SK-N-SH treated with all-trans-retinoic acid at 6 μM for 48 hours (cell line): ENCODE results near the gene DHX16.

Experiments used
- ATAC-seq: fragments of 200-7000 bp; cut with Tn5 transposase; 3 replicates; pipeline ENCODE4 v1.9.1; 2020; ENCODE audit warnings: mild to moderate bottlenecking, moderate library complexity
- ARNTL ChIP-seq: fragments of 450-650 bp; formaldehyde crosslinking; IDR thresholded peaks from 2 replicates; pipeline ENCODE4 v1.5.0; 2020; ENCODE audit warnings: low read depth, mild to moderate bottlenecking, moderate library complexity, borderline replicate concordance
- BACH2 ChIP-seq: fragments of 250-450 bp; sonication (Bioruptor Pico); IDR thresholded peaks from 2 replicates; pipeline ENCODE4 v1.9.0; 2021; ENCODE audit warnings: mild to moderate bottlenecking, borderline replicate concordance
- CSDC2 ChIP-seq: fragments of 250-450 bp; sonication (Bioruptor Pico); IDR thresholded peaks from 2 replicates; pipeline ENCODE4 v1.5.0; 2020; ENCODE audit warnings: mild to moderate bottlenecking, moderate library complexity
- CSRNP3 ChIP-seq: fragments of 250-450 bp; sonication (Bioruptor Pico); IDR thresholded peaks from 2 replicates; pipeline ENCODE4 v1.5.1; 2021; ENCODE audit warnings: mild to moderate bottlenecking, moderate library complexity
- ESRRG ChIP-seq: fragments of 250-450 bp; sonication (Bioruptor Pico); IDR thresholded peaks from 2 replicates; pipeline ENCODE4 v1.6.1; 2021; ENCODE audit warnings: mild to moderate bottlenecking
- GLIS3 ChIP-seq: fragments of 250-450 bp; sonication (Bioruptor Pico); IDR thresholded peaks from 2 replicates; pipeline ENCODE4 v1.5.0; 2020; ENCODE audit warnings: mild to moderate bottlenecking, moderate library complexity
- ISL1 ChIP-seq: fragments of 250-450 bp; sonication (Bioruptor Pico); IDR thresholded peaks from 2 replicates; pipeline ENCODE4 v2.1.2; 2022; ENCODE audit warnings: mild to moderate bottlenecking, moderate library complexity
- OSR1 ChIP-seq: fragments of 250-450 bp; sonication (Bioruptor Pico); IDR thresholded peaks from 2 replicates; pipeline ENCODE4 v1.8.0; 2022; ENCODE audit warnings: moderate library complexity, mild to moderate bottlenecking, inconsistent platforms
- PATZ1 ChIP-seq: fragments of 250-450 bp; sonication (Bioruptor Pico); IDR thresholded peaks from 2 replicates; pipeline ENCODE4 v1.8.0; 2020; ENCODE audit warnings: mild to moderate bottlenecking, moderate library complexity, borderline replicate concordance
- PPARA ChIP-seq: fragments of 250-450 bp; sonication (Bioruptor Pico); IDR thresholded peaks from 2 replicates; pipeline ENCODE4 v1.5.0; 2020; ENCODE audit warnings: mild to moderate bottlenecking, borderline replicate concordance
- RARB ChIP-seq: fragments of 250-450 bp; sonication (Bioruptor Pico); IDR thresholded peaks from 2 replicates; pipeline ENCODE4 v1.8.0; 2021; ENCODE audit warnings: mild to moderate bottlenecking, moderate library complexity
- SNAI2 ChIP-seq: fragments of 250-450 bp; sonication (Bioruptor Pico); IDR thresholded peaks from 2 replicates; pipeline ENCODE4 v1.5.0; 2020; ENCODE audit warnings: mild to moderate bottlenecking, moderate library complexity
- TCF4 ChIP-seq: fragments of 250-450 bp; sonication (Bioruptor Pico); IDR thresholded peaks from 2 replicates; pipeline ENCODE4 v1.8.0; 2021; ENCODE audit warnings: mild to moderate bottlenecking, moderate library complexity, borderline replicate concordance
- TOX ChIP-seq: fragments of 250-450 bp; sonication (Bioruptor Pico); IDR thresholded peaks from 2 replicates; pipeline ENCODE4 v1.8.0; 2021; ENCODE audit warnings: mild to moderate bottlenecking, moderate library complexity, borderline replicate concordance
- ZC3H10 ChIP-seq: fragments of 250-450 bp; sonication (Bioruptor Pico); IDR thresholded peaks from 2 replicates; pipeline ENCODE4 v1.5.1; 2021; ENCODE audit warnings: mild to moderate bottlenecking, moderate library complexity
- ZFP3 ChIP-seq: fragments of 250-450 bp; sonication (Bioruptor Pico); IDR thresholded peaks from 2 replicates; pipeline ENCODE4 v1.5.0; 2020; ENCODE audit warnings: mild to moderate bottlenecking, moderate library complexity
- ZFP30 ChIP-seq: fragments of 450-650 bp; formaldehyde crosslinking; IDR thresholded peaks from 2 replicates; pipeline ENCODE4 v1.5.0; 2022; ENCODE audit warnings: mild to moderate bottlenecking, moderate library complexity
- ZNF565 ChIP-seq: fragments of 450-650 bp; formaldehyde crosslinking; conservative IDR thresholded peaks from 2 replicates; pipeline ENCODE4 v1.5.0; 2020; ENCODE audit warnings: low read depth, mild to moderate bottlenecking, moderate library complexity
- ZNF70 ChIP-seq: fragments of 450-650 bp; formaldehyde crosslinking; IDR thresholded peaks from 2 replicates; pipeline ENCODE4 v1.5.0; 2020; ENCODE audit warnings: mild to moderate bottlenecking, moderate library complexity
- ZNF8 ChIP-seq: fragments of 450-650 bp; formaldehyde crosslinking; IDR thresholded peaks from 2 replicates; pipeline ENCODE4 v1.5.0; 2020; ENCODE audit warnings: mild to moderate bottlenecking, moderate library complexity
- TF ChIP-seq, protein P1 (sequence below): fragments of 250-450 bp; sonication (Bioruptor Pico); IDR thresholded peaks from 2 replicates; pipeline ENCODE4 v1.5.0; 2020; ENCODE audit warnings: mild to moderate bottlenecking, moderate library complexity

DHX16 gene

DNA sequence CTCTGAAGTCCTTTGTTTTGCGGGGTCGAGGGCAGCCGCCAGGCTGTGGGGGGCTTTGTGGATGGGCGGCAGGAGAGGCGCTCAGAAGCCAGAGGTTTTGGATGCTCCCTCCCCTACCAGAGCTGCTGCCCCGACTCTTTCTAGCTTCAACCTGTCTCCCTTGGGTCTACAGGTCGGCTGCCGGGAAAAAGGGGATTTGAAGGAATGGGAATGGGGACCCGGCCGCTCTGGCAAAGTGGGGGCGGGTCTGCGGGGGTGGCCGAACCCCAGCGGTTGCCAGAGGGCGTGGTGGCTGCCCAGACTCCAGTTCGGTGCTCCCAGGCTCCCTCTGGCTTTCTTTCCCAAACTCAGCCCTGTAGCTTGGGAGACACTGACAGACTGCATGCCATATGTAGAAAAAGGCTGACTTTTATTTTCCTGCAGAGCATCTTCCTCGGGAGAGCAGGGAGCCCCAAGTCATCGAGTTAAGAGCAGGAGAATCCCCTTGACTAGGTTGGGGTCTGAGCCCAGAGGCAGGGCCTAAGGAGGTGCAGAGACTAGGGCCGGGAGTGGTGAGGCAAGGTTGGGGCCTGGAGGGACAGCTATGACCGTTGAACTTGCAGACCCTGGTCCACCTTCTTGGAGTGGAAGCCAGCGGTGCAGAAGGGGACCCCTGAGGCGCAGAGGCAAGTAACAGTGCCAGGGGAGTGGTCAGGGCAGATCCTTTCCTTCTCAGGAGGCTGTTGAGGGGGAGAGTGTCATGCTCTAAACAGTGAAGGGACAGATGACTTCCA is 15.0 kb upstream of the DHX16 start:
- ATAC-seq: peak; percentile 11
- TF ChIP-seq CSDC2 (CRISPR knock-in tag) (no peak), ESRRG (CRISPR knock-in tag) (no peak), ZNF8 (CRISPR knock-in tag) (no peak)

DNA sequence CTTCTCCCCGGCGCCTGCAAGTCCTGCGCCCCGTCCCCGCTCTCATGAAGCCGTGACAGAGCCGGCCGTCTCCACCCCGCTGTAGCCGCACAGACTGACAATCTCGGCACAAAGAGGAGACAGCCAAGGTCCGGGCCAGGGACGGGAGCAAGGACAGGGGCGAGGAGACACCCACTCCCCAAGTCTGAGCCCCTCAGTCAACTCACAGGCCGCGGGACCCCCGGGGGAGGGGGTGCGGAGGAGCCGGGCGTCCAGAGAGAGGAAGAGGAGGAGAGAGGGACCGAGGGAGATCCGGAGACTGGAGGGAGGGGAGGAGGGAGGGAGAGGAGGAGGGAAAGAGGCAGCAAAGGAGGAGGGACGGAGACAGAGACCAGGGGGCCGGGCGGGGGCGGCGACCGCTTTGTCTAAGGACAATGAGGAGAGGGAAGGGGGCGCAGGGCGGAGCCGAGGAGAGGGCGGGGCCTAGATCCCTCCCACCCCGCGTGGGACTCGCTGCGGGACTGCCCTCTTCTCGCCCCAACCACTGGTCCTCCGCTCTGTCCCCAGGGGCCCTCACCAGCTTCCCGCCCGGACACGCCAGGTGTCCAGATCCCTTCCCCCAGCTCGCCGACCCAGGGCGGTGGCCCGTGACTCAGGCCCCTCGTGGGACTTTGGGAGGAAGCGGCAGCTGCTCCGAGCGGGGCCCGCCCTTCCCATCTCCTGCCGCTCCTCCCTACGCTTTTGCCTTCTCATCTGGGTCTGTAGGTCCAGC is 14.3 kb upstream of the DHX16 start:
- TF ChIP-seq CSDC2 (CRISPR knock-in tag): no peak
- TF ChIP-seq ESRRG (CRISPR knock-in tag): no peak
- TF ChIP-seq ZFP30 (CRISPR knock-in tag): no peak
- TF ChIP-seq OSR1 (CRISPR knock-in tag): no peak
- no peak for TF ChIP-seq RARB (CRISPR knock-in tag)
- TF ChIP-seq ARNTL: no peak
- no peak for TF ChIP-seq BACH2 (CRISPR knock-in tag)
- no peak for TF ChIP-seq ZNF565
- TF ChIP-seq ZC3H10 (CRISPR knock-in tag): no peak
- no peak for TF ChIP-seq ZFP3 (CRISPR knock-in tag)
- no peak for TF ChIP-seq ZNF70 (CRISPR knock-in tag)
- no peak for TF ChIP-seq ISL1 (CRISPR knock-in tag)
- TF ChIP-seq SNAI2 (CRISPR knock-in tag): no peak
- TF ChIP-seq GLIS3: no peak
- no peak for TF ChIP-seq TCF4 (CRISPR knock-in tag)
- TF ChIP-seq ZNF8 (CRISPR knock-in tag): no peak
- TF ChIP-seq, protein P1, sequence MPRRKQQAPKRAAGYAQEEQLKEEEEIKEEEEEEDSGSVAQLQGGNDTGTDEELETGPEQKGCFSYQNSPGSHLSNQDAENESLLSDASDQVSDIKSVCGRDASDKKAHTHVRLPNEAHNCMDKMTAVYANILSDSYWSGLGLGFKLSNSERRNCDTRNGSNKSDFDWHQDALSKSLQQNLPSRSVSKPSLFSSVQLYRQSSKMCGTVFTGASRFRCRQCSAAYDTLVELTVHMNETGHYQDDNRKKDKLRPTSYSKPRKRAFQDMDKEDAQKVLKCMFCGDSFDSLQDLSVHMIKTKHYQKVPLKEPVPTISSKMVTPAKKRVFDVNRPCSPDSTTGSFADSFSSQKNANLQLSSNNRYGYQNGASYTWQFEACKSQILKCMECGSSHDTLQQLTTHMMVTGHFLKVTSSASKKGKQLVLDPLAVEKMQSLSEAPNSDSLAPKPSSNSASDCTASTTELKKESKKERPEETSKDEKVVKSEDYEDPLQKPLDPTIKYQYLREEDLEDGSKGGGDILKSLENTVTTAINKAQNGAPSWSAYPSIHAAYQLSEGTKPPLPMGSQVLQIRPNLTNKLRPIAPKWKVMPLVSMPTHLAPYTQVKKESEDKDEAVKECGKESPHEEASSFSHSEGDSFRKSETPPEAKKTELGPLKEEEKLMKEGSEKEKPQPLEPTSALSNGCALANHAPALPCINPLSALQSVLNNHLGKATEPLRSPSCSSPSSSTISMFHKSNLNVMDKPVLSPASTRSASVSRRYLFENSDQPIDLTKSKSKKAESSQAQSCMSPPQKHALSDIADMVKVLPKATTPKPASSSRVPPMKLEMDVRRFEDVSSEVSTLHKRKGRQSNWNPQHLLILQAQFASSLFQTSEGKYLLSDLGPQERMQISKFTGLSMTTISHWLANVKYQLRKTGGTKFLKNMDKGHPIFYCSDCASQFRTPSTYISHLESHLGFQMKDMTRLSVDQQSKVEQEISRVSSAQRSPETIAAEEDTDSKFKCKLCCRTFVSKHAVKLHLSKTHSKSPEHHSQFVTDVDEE (CRISPR knock-in tag): no peak
- TF ChIP-seq TOX: no peak
- peak; percentile 64 for ATAC-seq

DNA sequence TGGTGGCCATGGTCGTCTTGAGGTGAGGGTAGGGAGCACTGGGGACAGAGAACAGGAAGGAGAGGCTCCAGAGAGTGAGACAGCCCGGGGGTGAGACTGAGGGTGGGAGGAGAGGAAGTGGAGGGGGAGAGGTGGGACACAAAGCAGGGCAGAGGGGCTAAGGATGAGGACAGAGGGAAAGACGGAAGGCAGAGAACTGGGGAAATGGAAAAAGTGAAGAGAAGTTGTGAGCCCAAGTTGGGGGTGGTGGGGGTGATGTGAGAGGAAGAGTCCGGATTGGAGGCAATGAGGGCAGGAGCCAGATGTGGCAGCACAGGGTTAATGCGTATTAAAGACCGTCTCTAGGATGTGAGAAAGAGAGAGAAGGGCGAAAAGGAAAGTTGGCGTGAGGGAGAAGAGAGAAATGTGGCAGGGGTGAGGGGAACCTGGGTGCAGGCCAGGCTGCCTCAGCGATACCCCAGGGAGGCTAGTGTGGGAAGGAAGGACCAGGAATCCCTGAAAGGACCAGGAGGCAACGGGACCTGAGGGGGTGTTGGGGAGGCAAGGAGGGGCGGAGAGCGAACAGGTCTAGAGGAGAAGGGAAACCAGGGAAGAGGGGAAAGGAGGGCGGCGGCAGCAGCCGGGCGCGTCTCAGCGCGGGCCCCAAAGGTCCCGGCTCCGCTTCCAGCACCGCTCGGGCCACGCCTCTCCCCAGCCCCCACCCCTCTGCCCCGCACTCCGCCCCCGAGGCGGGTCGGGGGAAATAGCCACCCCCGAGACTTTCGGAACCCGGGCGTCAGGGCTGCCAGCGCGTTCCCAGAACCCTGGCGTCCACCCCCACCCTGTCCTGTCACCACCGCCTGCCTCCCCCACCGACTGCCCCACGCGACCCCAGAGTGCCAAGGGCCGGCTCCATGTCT is 13.5 kb upstream of the DHX16 start, which contains the start of gene PPP1R18:
TSS of gene PPP1R18 (minus strand) at position 637 of the 899 bp plus-strand sequence. CDS start at position 10, 627 bp downstream.
- ATAC-seq: peak; percentile 44
- TF ChIP-seq ZFP30 (CRISPR knock-in tag): peak; percentile 64; the same call in 1 of the 2 replicates
- TF ChIP-seq PATZ1 (CRISPR knock-in tag): no peak

DNA sequence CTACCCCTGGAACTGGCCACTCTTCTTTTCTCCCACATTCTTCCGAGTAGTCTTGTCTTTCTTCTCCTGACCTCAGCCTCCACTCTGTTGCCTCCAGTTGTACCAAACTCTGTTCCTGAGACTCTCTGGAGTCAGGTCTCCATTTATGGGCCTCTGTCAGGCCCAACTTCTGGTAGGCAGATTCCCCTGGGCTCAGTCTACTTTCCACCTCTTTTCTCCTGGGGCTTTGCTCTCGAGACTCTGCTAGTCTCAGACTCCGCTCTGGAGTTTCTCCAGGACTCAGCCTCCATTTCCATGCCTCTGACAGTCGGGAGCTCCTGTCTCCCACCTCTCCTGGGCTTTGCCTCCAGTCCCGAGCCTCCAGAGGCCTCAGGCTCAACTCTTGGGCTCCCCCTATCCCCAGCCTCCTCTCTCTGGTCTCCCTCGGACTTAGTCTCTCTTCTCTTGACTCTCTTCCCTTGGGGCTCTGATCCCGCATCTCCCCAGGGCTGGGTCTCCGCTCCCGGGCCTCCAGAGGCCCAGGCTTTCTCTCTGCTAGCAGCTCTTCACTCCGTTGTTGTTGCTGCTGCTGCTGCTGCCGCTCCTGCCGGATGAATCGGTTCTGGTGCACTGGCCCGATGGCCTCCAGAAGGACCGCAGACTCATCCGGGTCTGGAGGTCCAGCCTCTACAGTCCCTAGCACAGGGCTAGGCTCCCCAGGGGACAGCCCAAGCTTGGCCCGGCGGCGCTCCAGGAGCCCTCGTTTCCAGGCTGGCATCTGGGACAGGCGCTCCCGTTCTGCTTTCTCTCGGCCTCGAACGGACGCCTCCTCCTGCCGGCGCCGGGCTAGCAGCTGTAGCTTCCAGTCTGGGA is 12.6 kb upstream of the DHX16 start:
- ATAC-seq: no peak
- TF ChIP-seq PATZ1 (CRISPR knock-in tag) (no peak), ZFP30 (CRISPR knock-in tag) (no peak), SNAI2 (CRISPR knock-in tag) (no peak), ARNTL (no peak), CSRNP3 (CRISPR knock-in tag) (no peak), ZNF70 (CRISPR knock-in tag) (no peak), PPARA (no peak)
